Measurements from ENCODE around the gene PHOSPHO1.
A peak's percentile ranks its signal among the peaks of the same experiment; 100 is the strongest.
"Not testable (repeated sequence)": the region's sequence is repeated elsewhere in the genome, so short reads cannot be mapped to it uniquely, and the experiment has no call there.

The PHOSPHO1 gene

GRCh38 chr17:49230636-49231562 is at the start of gene PHOSPHO1:
PHOSPHO1 (minus strand) TSS chr17:49230787; CDS start chr17:49226691, 4,096 bp downstream.
- DNase-seq = peak; percentile 91

GRCh38 chr17:49280061-49280460 is 49.5 kb upstream of the PHOSPHO1 start:
- no peak for DNase-seq

GRCh38 chr17:49279263-49280015 is 48.9 kb upstream of the PHOSPHO1 start:
- not testable (repeated sequence) for DNase-seq

- DNase-seq = no peak
These were observed 47.5 kb upstream of the PHOSPHO1 start for GRCh38 chr17:49278076-49278475.

GRCh38 chr17:49277638-49278037 is 47.1 kb upstream of the PHOSPHO1 start:
- no peak for DNase-seq

- DNase-seq = not testable (repeated sequence)
These were observed 45.4 kb upstream of the PHOSPHO1 start for GRCh38 chr17:49275981-49276380.

- no peak for DNase-seq
These were observed 38.8 kb upstream of the PHOSPHO1 start for GRCh38 chr17:49269356-49269755.

- no peak for DNase-seq
These were observed 37.3 kb upstream of the PHOSPHO1 start for GRCh38 chr17:49267912-49268311.

GRCh38 chr17:49266233-49266632 is 35.6 kb upstream of the PHOSPHO1 start:
- no peak for DNase-seq

- DNase-seq = not testable (repeated sequence)
These were observed 31.0 kb upstream of the PHOSPHO1 start for GRCh38 chr17:49261540-49261939.

GRCh38 chr17:49260817-49261291 is 30.3 kb upstream of the PHOSPHO1 start:
- DNase-seq = peak; percentile 59

- DNase-seq = peak; percentile 62
These were observed 29.6 kb upstream of the PHOSPHO1 start for GRCh38 chr17:49260011-49260816.

GRCh38 chr17:49259663-49260010 is 29.1 kb upstream of the PHOSPHO1 start:
- DNase-seq = no peak

GRCh38 chr17:49258394-49258793 is 27.8 kb upstream of the PHOSPHO1 start:
- no peak for DNase-seq

- no peak for DNase-seq
These were observed 24.5 kb upstream of the PHOSPHO1 start for GRCh38 chr17:49255125-49255524.

- no peak for DNase-seq
These were observed 23.5 kb upstream of the PHOSPHO1 start for GRCh38 chr17:49254066-49254465.

- DNase-seq = no peak
These were observed 21.6 kb upstream of the PHOSPHO1 start for GRCh38 chr17:49252148-49252695.

- no peak for DNase-seq
These were observed 19.4 kb upstream of the PHOSPHO1 start for GRCh38 chr17:49249890-49250522.

- no peak for DNase-seq
These were observed 18.8 kb upstream of the PHOSPHO1 start for GRCh38 chr17:49249292-49249794.

- no peak for DNase-seq
These were observed 17.4 kb upstream of the PHOSPHO1 start for GRCh38 chr17:49247944-49248343.

GRCh38 chr17:49244839-49245238 is 14.3 kb upstream of the PHOSPHO1 start:
- no peak for DNase-seq

GRCh38 chr17:49242813-49243212 is 12.2 kb upstream of the PHOSPHO1 start:
- no peak for DNase-seq

All from CD4-positive, alpha-beta T cell treated with Interleukin-17A for 4 hours (primary cell).